ENCODE results near the gene MSI2. TPM values are rescaled to one million over a fixed set of nuclear protein-coding genes. Genes with fewer than 3 reads are reported as not detected.

Gene MSI2
- total RNA-seq, 1 donor from 2014 or later = 28.0 TPM

DNA sequence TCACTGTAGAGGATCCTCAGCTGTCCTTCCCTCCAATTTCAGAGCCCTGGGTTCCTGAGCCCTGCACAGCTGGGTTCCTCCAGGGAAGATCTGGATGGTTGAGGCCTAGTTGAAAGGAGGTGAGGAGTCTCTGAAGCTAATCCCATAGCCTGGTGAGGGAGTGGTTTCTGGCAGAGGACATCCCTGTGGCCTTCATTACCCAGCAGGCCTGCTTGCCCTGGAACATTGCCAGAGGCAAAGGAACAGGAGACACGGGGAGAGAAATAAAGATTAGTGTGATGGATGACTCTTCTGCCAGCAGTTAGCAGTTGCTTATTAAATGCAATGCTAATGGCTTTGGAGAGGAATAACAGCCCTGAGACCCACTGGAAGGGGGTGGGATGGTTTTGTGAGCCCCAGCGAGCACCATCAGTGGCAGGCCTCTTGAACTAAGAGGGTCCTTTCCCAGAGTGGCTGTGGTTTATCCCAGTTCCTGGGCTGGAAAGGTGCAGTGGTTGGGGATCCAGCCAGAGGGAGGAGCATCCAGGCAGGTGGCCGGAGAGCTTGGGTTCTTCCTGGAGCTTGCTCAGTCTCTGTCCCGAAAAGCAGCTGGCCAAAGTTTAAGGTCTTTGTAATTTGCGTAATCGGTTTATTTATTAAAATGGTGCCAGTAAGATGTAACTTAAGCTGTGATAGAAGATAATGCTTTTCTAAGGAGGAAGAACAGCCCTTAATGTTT lies 279.1 kb downstream of the MSI2 start:
- no peak for DNase-seq (ENCODE audit: low spot score)

DNA sequence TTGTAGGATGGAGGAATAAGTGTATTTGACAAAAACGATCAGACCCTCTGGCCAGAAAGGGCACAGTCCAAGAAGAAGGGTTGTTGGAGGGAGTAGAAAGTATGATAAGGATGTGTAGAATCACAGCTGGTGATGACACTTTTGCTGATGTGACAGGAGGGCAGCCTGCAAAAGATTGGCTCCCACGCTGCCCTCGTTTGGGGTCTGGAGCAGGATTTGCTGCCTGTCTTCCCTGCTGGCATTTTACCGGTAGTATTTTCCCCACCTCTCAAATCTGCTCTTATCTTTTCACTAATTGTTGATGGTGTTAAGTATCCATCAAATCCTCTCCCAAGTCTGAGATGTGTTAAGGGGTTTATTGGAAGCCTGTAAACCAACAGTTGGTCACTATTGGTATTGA lies 280.0 kb downstream of the MSI2 start:
- DNase-seq (ENCODE audit: low spot score) = no peak

DNA sequence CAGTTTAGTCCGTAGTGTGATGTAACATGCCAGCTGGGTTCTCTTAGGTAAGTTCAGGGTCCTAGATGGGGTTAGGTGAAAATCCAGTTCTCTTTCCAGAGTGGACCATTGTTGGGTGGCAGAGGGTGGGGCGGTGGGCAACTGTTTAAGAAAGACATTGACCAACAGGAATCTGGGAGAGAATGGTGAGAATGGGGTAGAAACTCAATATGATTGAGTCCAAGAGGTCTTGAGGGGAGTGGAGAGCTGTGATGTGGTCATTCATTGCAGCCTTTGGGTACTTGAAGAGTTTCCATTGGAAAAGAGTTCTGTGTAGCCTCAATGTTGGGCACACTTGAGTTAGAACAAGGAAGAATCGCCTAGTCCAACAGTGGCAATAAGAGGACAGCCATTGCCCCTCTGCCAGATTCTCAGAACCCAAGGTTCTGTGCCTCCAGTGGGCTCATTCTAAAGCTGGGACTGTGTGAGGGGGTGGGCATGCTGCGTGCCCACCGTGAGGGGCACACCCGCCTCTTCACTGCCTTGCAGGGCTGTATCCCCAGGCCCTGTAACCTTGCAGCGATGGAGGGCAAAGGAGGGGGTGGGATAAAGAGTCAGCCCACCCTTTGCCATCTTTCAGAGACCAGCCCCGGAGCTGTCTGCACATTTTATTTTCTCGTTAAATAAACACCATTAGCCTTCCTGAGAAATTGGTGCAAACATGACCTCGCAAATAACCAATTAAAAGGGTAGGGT lies 280.6 kb downstream of the MSI2 start:
- DNase-seq (ENCODE audit: low spot score) = no peak

DNA sequence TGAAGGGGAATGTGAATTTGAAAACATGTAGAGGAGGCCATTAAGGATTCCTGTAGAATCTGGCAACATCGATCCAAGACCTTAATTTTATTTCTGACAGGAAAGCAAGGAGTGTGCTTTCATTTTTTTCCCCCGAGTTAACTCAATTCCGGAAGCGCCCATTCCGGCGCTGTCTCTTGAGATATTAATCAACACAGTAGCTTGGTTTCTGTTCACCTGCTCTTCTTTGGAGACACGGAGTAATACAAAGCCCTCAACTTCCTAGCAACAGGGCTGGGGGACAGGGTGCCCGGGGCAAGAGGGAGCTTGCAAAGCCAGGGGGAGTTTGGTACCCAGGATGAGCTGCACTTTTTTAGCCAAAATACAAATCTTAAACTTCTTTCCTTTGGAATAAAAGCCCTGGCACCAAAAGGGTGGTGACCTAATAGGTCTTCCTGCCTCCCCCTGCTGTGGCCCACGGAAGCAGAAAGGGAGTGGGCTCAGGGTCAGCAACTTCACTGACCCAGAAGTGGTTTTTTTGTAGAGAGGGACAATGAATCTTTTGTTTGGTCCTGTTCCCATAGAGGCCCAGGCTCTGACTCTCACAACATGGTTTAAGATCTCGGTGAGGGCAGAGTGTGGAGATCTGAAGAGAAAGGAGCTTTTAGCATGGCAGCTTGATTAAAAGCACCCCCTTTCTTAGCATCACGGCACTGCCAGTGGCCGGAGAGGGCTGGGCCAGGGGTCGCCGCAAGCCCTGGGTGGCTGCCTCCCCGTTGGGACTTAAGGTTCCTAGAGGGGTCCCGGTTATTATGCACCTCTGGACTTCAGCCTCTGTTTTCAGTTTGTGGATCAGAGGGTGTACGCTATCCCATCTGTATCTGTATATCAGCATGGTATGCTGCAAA lies 281.4 kb downstream of the MSI2 start:
- DNase-seq (ENCODE audit: low spot score) = no peak

DNA sequence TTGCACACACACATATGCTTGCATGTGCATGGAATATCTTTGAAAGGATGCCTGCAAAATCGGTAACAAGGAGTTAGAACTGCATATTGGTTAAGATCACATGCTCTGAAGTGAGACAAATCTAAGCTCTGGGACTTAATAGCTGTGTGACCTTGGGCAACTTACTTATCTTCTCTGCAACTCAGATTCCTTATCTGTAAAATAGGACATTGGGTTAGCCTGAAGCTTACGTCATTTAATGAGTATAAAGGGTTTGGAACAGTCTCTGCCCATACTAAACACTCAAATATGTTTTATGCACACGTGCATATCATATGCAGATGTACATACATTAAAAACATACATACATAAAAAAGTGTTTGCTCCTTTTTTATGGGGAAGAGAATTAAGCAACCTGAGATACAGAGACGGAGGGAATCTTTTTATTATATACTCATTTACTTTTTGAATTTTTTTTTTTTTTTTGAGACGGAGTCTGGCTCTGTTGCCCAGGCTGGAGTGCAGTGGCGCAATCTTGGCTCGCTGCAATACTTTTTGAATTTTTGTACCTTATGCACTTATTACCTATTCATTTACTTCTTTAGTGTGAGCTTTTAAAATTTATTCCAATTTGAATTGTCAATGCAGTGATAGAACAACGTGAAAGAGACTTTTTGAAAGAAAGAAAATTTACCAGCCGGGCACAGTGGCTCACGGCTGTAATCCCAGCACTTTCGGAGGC lies 282.6 kb downstream of the MSI2 start:
- DNase-seq (ENCODE audit: low spot score) = no peak

DNA sequence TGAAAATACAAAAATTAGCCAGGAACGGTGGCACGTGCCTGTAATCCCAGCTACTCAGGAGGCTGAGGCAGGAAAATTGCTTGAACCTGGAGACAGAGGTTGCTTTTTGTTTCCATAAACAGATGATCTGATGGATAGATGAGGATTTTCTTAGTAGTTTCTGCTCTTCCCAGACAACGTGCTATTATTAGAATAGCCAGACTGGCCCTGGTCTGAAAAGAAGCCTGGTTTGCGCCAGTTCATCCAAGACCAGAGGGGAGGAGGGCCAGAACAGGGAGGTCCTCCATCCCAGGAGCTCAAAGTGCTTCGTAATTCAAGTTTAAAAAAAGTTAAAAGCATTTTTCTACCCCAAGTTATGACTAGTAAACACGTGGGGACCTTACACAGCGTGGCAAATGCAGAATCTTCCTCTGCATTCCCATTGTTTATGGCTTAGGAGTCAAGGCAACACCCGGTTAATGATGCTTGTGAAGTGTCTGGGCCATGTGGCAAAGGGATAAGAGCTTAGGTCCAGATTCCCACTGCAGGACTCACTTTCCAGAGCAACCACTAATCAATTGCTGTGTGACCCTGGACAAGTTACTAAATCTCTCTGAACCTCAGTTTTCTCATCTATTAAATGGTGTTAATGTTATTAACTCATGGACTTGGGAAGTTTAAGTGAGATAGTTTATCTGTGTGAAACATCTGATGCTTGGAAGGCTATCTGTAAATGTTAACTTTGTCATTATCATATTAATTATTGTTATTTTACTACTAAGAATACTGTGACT lies 283.4 kb downstream of the MSI2 start:
- DNase-seq (ENCODE audit: low spot score) = no peak

DNA sequence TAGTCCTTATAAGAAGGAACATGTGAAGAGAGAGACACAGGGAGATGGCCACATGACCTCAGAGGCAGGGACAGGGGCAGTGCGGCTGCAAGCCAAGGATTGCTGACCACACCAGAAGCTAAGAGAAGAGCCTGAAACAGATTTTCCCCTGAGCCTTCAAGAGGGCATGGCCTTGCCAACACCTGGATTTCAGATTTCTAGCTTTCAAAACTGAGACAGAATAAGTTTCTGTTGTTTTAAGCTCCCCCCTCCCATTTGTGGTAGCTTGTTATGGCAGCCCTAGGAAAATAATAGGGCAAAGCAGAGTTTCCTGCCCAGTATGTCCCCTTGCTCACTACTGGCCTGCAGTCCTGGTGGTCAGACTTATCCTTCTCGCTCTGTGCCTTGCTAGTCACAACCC lies 284.3 kb downstream of the MSI2 start:
- DNase-seq (ENCODE audit: low spot score) = no peak

DNA sequence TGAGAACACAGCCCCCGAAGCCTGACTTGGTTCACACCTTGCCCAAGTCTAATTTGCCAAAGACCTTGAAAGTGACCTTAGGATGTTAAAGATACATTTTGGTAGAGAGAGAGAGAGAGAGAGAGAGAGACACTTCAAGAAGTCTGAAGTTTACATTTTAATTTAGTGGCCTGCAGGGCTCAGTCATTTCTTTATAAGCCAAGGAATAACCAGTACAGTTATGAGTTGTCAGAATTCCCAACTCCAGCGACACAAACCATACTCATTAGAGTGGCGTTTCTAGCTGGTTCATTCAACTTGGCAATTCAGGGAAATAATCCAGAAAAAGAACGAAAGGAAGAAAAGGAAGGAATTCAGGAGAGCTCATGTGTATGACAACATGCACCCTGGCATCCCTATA lies 284.7 kb downstream of the MSI2 start:
- DNase-seq (ENCODE audit: low spot score) = no peak

DNA sequence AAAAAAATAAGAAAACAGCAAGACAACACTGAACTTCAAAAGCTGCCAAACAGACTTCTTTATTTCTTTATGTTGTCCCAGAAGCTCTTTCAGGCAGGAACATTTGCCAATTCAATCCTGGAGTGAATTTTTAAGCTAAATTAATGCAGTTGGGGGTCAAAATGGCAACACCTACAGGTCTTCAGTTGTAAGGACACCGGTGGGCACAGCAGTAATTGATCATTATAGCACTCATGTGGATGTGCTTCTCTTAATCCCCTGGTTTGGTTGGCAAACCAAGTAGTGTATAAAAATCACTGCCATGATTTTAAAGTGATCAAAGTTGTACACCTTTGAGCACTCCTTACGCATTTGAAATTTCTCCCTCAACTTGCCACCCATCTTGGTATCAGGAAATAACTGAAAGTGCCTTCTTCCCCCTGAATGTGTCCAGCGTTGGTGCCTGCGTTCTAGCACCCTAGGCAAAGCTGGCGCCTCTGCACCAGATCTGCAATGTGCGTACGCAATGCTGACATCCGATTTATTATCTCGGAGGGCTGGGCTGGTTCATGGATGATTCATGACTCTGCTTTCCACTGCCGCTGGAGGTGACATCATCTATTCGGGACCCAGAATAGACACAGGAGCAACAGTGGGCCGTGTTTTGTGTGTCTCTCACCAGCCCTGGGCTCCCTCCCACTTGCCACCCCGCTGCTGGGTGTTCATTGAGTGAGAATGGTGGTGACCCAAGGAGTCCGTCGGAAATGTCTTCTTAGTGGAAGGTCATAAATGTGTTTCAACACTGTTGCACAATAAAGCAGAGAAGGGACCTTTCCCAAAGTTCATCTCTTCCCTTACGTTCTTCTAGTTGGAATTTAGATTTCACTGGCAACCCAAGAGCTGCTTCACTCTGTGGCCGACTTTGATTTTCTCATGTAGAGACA lies 285.4 kb downstream of the MSI2 start:
- no peak for DNase-seq (ENCODE audit: low spot score)

DNA sequence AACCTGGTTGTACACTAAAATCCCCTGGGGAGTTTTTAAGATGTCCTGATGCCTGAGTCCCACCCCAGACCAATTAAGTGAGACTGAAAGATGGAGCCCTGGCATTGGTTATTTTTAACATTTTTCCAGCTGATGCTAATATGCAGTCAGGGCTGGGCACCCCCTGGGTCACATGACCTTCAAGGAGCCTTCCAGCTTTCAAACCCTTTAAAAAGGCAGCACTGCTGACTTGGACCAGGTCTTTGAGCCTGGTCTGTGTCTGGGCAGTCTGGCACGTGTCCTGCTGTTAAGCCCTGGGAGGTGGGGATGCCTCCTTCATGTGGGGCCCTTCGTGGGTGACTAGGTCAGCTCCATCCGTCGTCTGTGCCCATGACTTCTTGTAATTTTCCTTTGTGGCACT lies 286.2 kb downstream of the MSI2 start:
- no peak for DNase-seq (ENCODE audit: low spot score)

DNA sequence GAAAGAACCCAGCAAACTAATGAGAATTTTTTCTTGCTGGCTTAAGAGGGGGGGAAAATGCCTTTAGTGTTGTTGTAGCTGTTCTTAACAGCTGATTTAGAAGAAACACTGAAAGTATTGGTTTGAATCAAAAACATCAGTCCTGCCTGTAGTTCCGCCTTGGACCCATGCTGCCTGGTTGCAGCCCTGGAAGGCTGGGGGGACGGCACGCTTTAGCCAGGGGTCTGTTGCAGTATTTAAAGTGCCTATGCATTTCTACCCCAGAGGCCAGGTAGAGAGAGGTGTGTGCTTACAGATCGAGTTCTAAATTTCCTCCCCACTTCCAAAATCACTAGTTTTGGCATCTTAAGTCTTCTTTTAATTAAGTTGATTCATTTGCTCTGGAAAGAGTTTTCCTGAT lies 286.9 kb downstream of the MSI2 start:
- DNase-seq (ENCODE audit: low spot score) = no peak

DNA sequence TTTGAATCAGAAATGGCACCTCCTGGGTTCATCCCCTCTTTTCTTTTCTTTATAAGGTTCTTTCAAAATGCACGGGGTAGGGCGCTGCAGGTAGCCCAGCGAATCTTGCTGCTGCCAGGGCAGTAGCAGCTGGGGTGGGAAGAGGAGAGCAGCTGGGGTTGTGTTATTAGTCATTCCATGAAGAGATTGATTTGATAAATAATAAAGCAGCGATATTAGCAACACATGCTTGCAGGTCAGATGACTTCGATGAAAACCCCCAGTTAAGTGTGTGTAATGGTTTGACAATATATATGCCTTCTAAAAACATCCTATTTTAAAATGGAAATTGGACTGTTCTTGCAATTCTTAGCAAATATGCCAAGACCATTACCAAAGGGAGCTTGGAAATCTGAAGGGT lies 288.1 kb downstream of the MSI2 start:
- no peak for DNase-seq (ENCODE audit: low spot score)

DNA sequence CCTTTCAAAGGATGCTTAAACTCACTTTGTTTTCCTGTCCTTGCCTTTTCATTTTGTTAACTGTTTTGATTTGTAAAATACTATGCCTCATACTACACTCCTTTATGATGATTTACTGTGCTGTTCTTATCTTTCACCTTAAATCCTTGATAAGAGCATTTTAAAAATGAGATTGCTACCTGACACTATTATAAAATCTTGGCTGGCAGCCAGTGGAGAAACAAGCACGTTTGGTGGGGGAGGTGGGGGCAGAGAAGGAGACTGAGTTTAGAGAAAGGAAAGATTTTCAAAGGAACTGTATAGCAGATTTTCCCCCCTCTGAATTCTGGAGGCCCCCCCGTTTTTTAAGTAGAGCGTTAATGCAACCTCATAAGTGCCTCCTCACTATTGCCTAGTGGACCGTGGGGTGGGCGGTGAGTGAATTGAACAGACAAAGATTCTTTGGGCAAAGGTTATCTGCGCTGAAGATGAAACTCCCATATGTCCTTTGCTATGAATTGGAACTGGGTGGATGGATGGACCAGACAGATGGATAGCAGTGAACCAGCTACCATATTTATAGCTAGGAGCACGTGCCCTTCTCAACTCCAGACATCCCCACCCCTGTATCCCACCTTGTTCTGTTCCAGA lies 288.6 kb downstream of the MSI2 start:
- DNase-seq (ENCODE audit: low spot score) = no peak

DNA sequence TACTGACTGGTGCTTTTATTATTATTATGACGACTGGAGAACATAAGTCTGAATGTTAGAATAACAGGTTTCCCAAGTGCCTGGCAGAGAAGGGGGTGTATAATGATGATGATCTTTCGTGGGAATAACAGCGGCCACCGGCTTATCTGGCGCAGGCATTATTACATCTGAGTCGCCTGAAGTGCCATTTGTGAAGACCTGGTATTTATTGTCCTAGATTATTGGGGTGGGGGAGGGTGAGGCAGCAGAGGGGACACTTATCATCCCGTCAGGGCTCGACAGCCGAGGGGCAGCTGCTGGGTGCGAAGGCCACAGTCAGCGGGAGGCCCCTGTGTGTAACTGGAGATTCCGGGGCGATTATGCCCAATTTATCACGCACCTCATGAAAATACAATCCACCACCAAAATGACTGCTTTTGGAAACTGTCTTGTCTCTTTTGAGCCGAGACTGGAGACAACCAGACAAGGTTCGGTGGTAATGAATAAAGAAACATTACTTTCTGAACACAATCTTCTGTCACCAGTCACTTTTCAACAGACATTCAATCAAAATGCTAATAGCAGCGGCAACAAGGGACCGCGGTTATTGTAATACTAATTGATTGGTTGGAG lies 289.5 kb downstream of the MSI2 start:
- DNase-seq (ENCODE audit: low spot score) = no peak

DNA sequence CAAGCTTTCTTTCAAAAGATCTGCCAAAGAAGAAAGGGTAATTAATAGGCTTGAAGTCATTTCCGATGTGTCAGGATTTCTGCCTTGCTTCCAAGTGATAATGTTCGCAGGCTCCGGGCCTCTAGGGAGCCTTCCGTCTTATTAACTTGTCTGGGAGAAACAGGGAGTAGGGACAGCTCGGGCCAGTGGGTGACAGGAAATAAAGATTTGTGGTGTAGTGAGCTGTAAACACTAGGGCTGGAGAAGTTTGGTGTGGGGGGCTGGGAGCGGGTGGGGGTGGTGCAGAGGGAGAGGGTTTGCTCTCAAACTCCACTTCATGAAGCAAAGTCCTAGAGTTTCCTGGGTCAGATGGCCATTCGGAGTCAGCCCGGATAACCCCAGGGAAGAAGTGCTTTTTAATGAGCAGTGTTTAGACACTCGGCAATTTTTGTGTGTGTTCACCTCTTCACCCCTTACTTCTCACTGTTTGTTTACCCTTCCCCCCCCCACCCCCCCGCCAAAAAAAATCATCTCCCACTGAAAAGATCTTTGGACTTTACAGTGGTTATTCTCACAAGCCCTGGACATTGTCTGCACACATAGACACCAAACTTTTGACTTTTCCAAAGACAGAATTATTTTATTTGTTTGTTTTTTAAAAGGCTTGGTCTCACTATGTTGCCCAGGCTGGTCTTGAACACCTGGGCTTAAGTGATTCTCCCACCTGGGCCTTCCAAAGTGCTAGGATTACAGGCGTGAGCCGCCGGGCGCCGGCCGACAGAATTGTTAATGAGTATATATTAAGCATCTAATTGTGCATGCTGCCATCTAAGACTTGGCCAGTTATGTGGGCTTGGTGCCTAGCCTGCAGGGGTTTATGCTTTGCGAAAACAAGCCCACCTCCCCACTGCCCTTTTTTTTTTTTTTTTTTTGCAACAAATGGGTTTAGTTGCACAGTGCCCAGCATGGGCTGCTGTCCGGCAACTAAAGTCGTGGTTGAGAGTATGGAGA lies 292.4 kb downstream of the MSI2 start:
- no peak for DNase-seq (ENCODE audit: low spot score)

DNA sequence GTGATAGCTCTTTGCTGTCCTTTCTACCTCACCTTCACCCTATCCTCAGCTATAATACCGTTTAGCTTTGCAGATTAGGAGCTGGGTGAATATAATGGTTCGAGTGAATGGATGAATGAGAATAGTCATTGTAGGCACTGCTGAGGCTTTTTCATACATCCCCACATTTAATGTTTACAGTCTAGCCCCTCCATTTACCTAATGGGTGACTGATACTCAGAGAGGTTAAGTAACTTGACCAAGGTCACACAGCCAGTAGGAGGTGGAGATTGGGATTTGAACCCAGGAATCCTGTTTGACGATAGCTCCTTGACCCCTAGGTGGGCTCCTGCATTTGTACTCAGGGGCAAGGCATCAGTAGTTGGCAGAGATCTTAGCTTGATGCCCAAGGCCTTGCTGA lies 293.1 kb downstream of the MSI2 start:
- DNase-seq (ENCODE audit: low spot score) = no peak

DNA sequence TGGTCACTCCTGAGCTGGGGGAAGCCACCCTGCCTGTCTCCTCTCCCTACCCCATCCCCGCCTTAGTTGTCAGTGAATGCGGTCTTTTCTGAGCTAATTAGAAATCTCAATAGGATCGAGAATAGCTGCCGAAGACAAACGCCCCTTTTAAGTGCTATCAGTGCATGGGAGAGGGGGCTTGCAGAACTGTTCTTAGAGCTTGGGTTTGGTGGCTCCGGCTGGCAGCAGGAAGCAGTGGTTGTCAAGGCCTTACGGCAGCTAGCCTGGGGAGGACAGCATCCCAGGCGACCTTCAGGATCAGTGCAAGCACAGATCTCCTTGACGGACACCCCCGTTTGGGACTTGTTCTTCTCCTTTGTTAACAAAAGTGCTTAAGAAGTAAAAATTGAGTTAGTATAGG lies 293.7 kb downstream of the MSI2 start:
- DNase-seq (ENCODE audit: low spot score) = no peak
